ENCODE results near the gene AGO3. TPM values are rescaled to one million over a fixed set of nuclear protein-coding genes. Genes with fewer than 3 reads are reported as not detected.

AGO3 gene
- total and polyA plus RNA-seq, 4 donors: 3.0 to 19.5 (median 7.1) TPM

DNA sequence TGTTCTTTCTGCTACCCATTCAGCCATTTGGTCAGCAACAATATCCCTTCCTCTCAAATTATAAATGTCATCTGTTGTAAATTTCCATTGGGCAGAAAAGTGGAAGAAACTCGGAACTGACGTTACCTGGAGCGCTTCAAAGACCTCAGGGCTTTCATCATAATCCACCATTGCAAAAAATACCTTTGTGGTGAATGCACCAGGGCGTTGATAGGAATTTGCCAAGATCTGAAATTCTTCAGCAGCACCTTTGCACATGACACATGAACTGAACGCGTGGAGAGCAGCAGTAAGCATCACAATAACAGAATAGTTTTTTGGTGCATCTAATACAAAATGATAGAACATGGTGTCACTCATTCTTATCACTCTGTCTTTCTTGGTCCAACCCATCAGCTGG, 149.9 kb downstream of the AGO3 start:
- H3K9me3 ChIP-seq (ENCODE audit: control insufficient read depth in 4 of 4, low read length in 3 of 4): no peaks in the 10 kb centered on the region
- H3K4me3 ChIP-seq (ENCODE audit: low read depth in 1 of 3, low read length in 3 of 3): no peak overlapping the region
- no peak overlapping the region for H3K9ac ChIP-seq (ENCODE audit: low read depth in 1 of 2, low read length in 2 of 2)
- H3K36me3 ChIP-seq (ENCODE audit: control insufficient read depth in 4 of 4, insufficient read depth in 3 of 4, low read depth in 1 of 4, low read length in 3 of 4): no peaks in the 10 kb centered on the region
- H3K27me3 ChIP-seq (ENCODE audit: control insufficient read depth in 4 of 4, insufficient read depth in 4 of 4, low read length in 3 of 4): no peaks in the 10 kb centered on the region
- WGBS: 84% methylated on average over 6 of the region's 6 CpGs
- no peak for DNase-seq (ENCODE audit: low spot score)
- no peak overlapping the region for H3K27ac ChIP-seq (ENCODE audit: low read depth in 1 of 2, low read length in 2 of 2)
- TF ChIP-seq ATF3 (IDR thresholded peaks at IDR 0.05) (no peak), EGR1 (IDR thresholded peaks at IDR 0.05; ENCODE audit: low read depth in 2 of 2) (no peak), JUND (IDR thresholded peaks at IDR 0.05) (no peak), SP1 (IDR thresholded peaks at IDR 0.05) (no peak), TAF1 (conservative IDR thresholded peaks at IDR 0.05) (no peak), RAD21 (IDR thresholded peaks at IDR 0.05) (no peak), NR2F2 (IDR thresholded peaks at IDR 0.05) (no peak), RXRA (IDR thresholded peaks at IDR 0.05) (no peak), MAX (IDR thresholded peaks at IDR 0.05) (no peak), FOXA2 (IDR thresholded peaks at IDR 0.05) (no peak), HNF4G (IDR thresholded peaks at IDR 0.05) (no peak), YY1 (IDR thresholded peaks at IDR 0.05) (no peak), FOXA1 (IDR thresholded peaks at IDR 0.05) (no peak)
- TF ChIP-seq, protein P1, sequence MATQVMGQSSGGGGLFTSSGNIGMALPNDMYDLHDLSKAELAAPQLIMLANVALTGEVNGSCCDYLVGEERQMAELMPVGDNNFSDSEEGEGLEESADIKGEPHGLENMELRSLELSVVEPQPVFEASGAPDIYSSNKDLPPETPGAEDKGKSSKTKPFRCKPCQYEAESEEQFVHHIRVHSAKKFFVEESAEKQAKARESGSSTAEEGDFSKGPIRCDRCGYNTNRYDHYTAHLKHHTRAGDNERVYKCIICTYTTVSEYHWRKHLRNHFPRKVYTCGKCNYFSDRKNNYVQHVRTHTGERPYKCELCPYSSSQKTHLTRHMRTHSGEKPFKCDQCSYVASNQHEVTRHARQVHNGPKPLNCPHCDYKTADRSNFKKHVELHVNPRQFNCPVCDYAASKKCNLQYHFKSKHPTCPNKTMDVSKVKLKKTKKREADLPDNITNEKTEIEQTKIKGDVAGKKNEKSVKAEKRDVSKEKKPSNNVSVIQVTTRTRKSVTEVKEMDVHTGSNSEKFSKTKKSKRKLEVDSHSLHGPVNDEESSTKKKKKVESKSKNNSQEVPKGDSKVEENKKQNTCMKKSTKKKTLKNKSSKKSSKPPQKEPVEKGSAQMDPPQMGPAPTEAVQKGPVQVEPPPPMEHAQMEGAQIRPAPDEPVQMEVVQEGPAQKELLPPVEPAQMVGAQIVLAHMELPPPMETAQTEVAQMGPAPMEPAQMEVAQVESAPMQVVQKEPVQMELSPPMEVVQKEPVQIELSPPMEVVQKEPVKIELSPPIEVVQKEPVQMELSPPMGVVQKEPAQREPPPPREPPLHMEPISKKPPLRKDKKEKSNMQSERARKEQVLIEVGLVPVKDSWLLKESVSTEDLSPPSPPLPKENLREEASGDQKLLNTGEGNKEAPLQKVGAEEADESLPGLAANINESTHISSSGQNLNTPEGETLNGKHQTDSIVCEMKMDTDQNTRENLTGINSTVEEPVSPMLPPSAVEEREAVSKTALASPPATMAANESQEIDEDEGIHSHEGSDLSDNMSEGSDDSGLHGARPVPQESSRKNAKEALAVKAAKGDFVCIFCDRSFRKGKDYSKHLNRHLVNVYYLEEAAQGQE (IDR thresholded peaks at IDR 0.05): no peak
- TF ChIP-seq, protein P2, sequence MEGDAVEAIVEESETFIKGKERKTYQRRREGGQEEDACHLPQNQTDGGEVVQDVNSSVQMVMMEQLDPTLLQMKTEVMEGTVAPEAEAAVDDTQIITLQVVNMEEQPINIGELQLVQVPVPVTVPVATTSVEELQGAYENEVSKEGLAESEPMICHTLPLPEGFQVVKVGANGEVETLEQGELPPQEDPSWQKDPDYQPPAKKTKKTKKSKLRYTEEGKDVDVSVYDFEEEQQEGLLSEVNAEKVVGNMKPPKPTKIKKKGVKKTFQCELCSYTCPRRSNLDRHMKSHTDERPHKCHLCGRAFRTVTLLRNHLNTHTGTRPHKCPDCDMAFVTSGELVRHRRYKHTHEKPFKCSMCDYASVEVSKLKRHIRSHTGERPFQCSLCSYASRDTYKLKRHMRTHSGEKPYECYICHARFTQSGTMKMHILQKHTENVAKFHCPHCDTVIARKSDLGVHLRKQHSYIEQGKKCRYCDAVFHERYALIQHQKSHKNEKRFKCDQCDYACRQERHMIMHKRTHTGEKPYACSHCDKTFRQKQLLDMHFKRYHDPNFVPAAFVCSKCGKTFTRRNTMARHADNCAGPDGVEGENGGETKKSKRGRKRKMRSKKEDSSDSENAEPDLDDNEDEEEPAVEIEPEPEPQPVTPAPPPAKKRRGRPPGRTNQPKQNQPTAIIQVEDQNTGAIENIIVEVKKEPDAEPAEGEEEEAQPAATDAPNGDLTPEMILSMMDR (IDR thresholded peaks at IDR 0.05; ENCODE audit: low read depth, low read length, missing input control): no peak
- TF ChIP-seq, protein P3, sequence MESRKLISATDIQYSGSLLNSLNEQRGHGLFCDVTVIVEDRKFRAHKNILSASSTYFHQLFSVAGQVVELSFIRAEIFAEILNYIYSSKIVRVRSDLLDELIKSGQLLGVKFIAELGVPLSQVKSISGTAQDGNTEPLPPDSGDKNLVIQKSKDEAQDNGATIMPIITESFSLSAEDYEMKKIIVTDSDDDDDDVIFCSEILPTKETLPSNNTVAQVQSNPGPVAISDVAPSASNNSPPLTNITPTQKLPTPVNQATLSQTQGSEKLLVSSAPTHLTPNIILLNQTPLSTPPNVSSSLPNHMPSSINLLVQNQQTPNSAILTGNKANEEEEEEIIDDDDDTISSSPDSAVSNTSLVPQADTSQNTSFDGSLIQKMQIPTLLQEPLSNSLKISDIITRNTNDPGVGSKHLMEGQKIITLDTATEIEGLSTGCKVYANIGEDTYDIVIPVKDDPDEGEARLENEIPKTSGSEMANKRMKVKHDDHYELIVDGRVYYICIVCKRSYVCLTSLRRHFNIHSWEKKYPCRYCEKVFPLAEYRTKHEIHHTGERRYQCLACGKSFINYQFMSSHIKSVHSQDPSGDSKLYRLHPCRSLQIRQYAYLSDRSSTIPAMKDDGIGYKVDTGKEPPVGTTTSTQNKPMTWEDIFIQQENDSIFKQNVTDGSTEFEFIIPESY (IDR thresholded peaks at IDR 0.05): no peak
- peaks cover 0 to 2% (median 0%) of the 10 kb centered on the region in 4 donors for H3K4me1 ChIP-seq (ENCODE audit: control insufficient read depth in 4 of 4, insufficient read depth in 4 of 4, low read length in 3 of 4)

- no peak for DNase-seq (ENCODE audit: low spot score)
These were observed 151.1 kb downstream of the AGO3 start for GRCh38 chr1:36081926-36082485.

More at GRCh38 chr1:36081926-36082485, 151.1 kb downstream of the AGO3 start:
- Histone ChIP-seq H3K36me3 (ENCODE audit: control insufficient read depth in 4 of 4, insufficient read depth in 3 of 4, low read depth in 1 of 4, low read length in 3 of 4) (no peaks in the 10 kb centered on the region), H3K27me3 (ENCODE audit: control insufficient read depth in 4 of 4, insufficient read depth in 4 of 4, low read length in 3 of 4) (no peaks in the 10 kb centered on the region), H3K9ac (ENCODE audit: low read depth in 1 of 2, low read length in 2 of 2) (no peak overlapping the region), H3K27ac (ENCODE audit: low read depth in 1 of 2, low read length in 2 of 2) (no peak overlapping the region), H3K4me1 (ENCODE audit: control insufficient read depth in 4 of 4, insufficient read depth in 4 of 4, low read length in 3 of 4) (peaks cover 0 to 2% (median 0%) of the 10 kb centered on the region in 4 donors), H3K9me3 (ENCODE audit: control insufficient read depth in 4 of 4, low read length in 3 of 4) (no peaks in the 10 kb centered on the region), H3K4me3 (ENCODE audit: low read depth in 1 of 3, low read length in 3 of 3) (no peak overlapping the region)
- TF ChIP-seq, protein P3 (IDR thresholded peaks at IDR 0.05): no peak
- no peak for TF ChIP-seq EGR1 (IDR thresholded peaks at IDR 0.05; ENCODE audit: low read depth in 2 of 2)
- TF ChIP-seq, protein P1 (IDR thresholded peaks at IDR 0.05): no peak
- WGBS: 65% methylated on average over 3 of the region's 3 CpGs

Measured in liver (tissue), 9 donors.